Heart left ventricle (tissue), 16 donors: ENCODE measurements around the gene QKI. TPM values are rescaled to one million over a fixed set of nuclear protein-coding genes. Genes with fewer than 3 reads are reported as not detected.
A peak's percentile ranks its signal among the peaks of the same experiment; 100 is the strongest.

Experiments used
- ATAC-seq, 4 donors: fragments of 200-7000 bp; cut with Tn5 transposase; one replicate each; pipeline ENCODE4 v1.9.1; 2020 to 2022; ENCODE audit warnings: moderate library complexity in 4 of 4, mild to moderate bottlenecking in 3 of 4, moderate number of reproducible peaks in 1 of 4
- DNase-seq, 5 donors: peaks; one replicate each; pipeline ENCODE4 v3.0.0-alpha.2; 2020
- H3K27ac ChIP-seq, 12 donors: fragments of 200-600 bp; sonication (generic) in 4 of 12; one replicate each; pipeline versions ENCODE4 v1.5.0 to v1.8.0; 2016 to 2022; ENCODE audit warnings: mild to moderate bottlenecking in 2 of 12
- H3K27me3 ChIP-seq, 9 donors: fragments of 200-600 bp; sonication (generic) in 2 of 9; one replicate each; pipeline versions ENCODE4 v1.5.1 to v1.8.0; 2016 to 2022; ENCODE audit warnings: mild to moderate bottlenecking in 3 of 9
- H3K36me3 ChIP-seq, 9 donors: fragments of 200-600 bp; sonication (generic) in 2 of 9; one replicate each; pipeline versions ENCODE4 v1.5.0 to v1.8.0; 2018 to 2022; ENCODE audit warnings: mild to moderate bottlenecking in 2 of 9
- H3K4me1 ChIP-seq, 12 donors: fragments of 200-600 bp; sonication (generic) in 4 of 12; one replicate each; pipeline versions ENCODE4 v1.5.0 to v1.8.0; 2016 to 2022; ENCODE audit warnings: mild to moderate bottlenecking in 3 of 12
- H3K4me3 ChIP-seq, 12 donors: fragments of 200-600 bp; sonication (generic) in 4 of 12; one replicate each; pipeline versions ENCODE4 v1.5.0 to v1.8.0; 2017 to 2022; ENCODE audit warnings: mild to moderate bottlenecking in 9 of 12, moderate library complexity in 4 of 12
- H3K9me3 ChIP-seq, 12 donors: fragments of 200-600 bp; sonication (generic) in 4 of 12; one replicate each; pipeline versions ENCODE4 v1.5.0 to v1.8.0; 2016 to 2022; ENCODE audit warnings: mild to moderate bottlenecking in 1 of 12
- POLR2A ChIP-seq, 2 donors: fragments of 450-650 bp; IDR thresholded peaks; one replicate each; pipeline ENCODE4 v1.6.1; 2017; ENCODE audit warnings: antibody characterized with exemption in 2 of 2, mild to moderate bottlenecking in 2 of 2, moderate library complexity in 2 of 2
- WGBS, 4 donors: extraction: QIAGEN DNeasy Blood & Tissue Kit in 2 of 4; methylation state at CpG; one replicate each; pipeline versions ENCODE4 v1.1.5 to v1.1.7; 2013 to 2018; 5-methylcytosine and 5-hydroxymethylcytosine counted together
- intact Hi-C, 10 donors: fragments of 100-400 bp; cut with DNase I; formaldehyde crosslinking; loops; one replicate each; pipeline versions ENCODE4 v1.11.1 to v1.14.2; 2022
- polyA plus RNA-seq, 2 donors: library from polyadenylated mRNA; stranded (reverse); fragments of 200-250 nt; gene quantifications; one replicate each; pipeline ENCODE4 v1.2.3, GENCODE V29; 2013
- total RNA-seq, 9 donors: library from RNA; depleted of rRNA in 2 of 9; stranded (reverse); fragments of >200 nt in 2 of 9; fragmentation: NEBNext Ultra II Directional in 3 of 9; extraction: Animal tissue kit (Norgen Biotek cat#: 25700) in 3 of 9; gene quantifications; one replicate each; pipeline versions ENCODE4 v1.1.0 to v1.2.4, GENCODE V29; 2016 to 2023
- TF ChIP-seq, protein P1 (sequence below), 12 donors: fragments of 200-600 bp; sonication (generic) in 4 of 12; IDR thresholded peaks; one replicate each; pipeline versions ENCODE4 v1.5.0 to v1.8.0; 2018 to 2022; ENCODE audit warnings: antibody characterized with exemption in 12 of 12, mild to moderate bottlenecking in 5 of 12
- donor health status: ischemic (EF 13 %, LVEDD 7.1; RV severe dilation, severe dysfunction).
- donor health status: healthy with polysubstance abuse.
- donor health status: DM: no; HTN: yes; CAD: no.
- donor health status: DM: no; HTN: no; CAD: no.
- donor health status: ischemic (EF 25% LVEDD 6.9; RV normal size, moderate dysfunction).
- donor health status: ischemic (EF 25% LVEDD 5.7; RV mildly dilated, moderate dysfunction).
- donor health status: healthy.
- donor health status: DM: yes; HTN: yes; CAD: no.
- donor health status: ischemic (EF 35%, LVEDD 5.7; RV mildly dilated, moderate dysfunction).
- donor health status: nonischemic (EF 11% LVEDD 7.7; RV severe dilation, severe dysfunction).
- donor health status: DM: yes; HTN: yes; CAD: no.
- donor health status: PGD.
- donor health status: ischemic (EF 29% LVEDD 5.4; RV normal size, mild dysfunction).
- donor health status: nonischemic (EF 23%, LVEDD 6.1; RV moderate dilation, normal function).

The QKI gene
- total and polyA plus RNA-seq, 11 donors = 80.2 to 607 (median 474) TPM

DNA sequence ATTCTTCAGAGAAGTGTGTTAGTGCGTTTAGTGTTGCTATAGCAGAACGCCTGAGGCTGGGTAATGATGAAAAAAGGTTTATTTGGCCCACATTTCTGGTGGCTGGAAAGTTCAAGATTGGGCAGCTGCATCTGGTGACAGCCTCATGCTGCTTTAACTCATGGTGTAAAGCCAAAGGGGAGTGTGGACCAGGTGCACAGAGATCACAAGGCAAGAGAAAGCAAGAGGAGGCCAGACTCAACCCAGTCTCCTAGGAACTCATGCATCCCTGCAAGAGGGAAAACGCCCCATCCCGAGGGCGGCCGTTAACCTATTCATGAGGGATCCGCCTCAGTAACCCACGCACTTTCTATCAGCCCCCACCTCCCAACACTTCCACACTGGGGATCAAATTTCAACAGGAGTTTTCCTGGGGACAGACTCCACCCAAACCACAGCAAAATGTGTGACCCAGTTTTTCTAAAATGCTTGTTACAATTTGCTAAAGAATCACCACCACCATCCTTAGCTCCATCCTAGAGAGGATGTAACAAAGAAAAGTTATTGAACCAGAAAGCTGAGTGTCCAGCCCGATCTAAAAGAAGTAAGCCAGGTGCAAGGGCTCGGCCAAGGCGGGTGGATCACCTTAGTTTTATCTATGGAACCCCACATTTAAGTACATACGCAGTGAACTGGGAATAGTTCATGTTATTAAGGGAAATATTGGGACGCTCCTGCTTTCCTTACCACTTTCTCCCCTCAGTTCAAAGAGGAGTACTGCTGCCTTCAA, 164.8 kb downstream of the QKI start:
- ATAC-seq (peak; percentile 22 to 60 (median 48)), DNase-seq (peak in 3 of 5 donors; percentile 24 to 59 (median 25))
- Histone ChIP-seq H3K27ac (peak overlapping the region in 7 of 12 donors; percentile 3 to 60 (median 10)), H3K4me1 (peaks cover 0 to 38% (median 16%) of the 10 kb centered on the region in 12 donors), H3K36me3 (peaks cover 0 to 30% (median 21%) of the 10 kb centered on the region in 9 donors), H3K27me3 (no peaks in the 10 kb centered on the region), H3K9me3 (no peaks in the 10 kb centered on the region), H3K4me3 (no peak overlapping the region)
- intact Hi-C loops = loop anchor here in 4 of 10 donors (5.0 to 10.0 kb wide), 6 partner anchors 152 to 526 kb away; no protein-coding TSS in a partner anchor
- WGBS, 4 donors = 43 to 53% (median 50%) methylated on average over 13 of the region's 13 CpGs
- TF ChIP-seq, protein P1, sequence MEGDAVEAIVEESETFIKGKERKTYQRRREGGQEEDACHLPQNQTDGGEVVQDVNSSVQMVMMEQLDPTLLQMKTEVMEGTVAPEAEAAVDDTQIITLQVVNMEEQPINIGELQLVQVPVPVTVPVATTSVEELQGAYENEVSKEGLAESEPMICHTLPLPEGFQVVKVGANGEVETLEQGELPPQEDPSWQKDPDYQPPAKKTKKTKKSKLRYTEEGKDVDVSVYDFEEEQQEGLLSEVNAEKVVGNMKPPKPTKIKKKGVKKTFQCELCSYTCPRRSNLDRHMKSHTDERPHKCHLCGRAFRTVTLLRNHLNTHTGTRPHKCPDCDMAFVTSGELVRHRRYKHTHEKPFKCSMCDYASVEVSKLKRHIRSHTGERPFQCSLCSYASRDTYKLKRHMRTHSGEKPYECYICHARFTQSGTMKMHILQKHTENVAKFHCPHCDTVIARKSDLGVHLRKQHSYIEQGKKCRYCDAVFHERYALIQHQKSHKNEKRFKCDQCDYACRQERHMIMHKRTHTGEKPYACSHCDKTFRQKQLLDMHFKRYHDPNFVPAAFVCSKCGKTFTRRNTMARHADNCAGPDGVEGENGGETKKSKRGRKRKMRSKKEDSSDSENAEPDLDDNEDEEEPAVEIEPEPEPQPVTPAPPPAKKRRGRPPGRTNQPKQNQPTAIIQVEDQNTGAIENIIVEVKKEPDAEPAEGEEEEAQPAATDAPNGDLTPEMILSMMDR (IDR thresholded peaks at IDR 0.05) = no peak

DNA sequence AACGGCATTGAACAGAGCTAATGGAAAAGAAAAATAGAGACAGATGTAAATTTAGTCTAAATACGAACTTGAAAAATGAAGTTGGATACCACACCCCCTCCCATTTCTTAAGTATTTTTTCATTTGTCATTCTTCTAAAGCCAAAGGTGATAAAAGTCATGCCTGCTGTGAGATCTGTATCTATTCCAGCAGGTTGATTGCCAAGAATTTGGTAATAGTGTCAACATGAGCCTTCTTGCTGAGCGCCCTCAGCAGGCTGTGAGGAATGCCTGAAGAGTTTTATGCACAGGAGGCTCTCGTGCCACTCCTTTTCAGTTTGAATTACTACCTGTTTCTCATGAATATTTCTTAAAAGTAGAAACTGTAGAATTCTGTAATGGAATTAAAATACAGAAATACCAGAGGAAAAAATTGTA, 165.4 kb downstream of the QKI start:
- Histone ChIP-seq H3K36me3 (peaks cover 0 to 24% (median 15%) of the 10 kb centered on the region in 9 donors), H3K4me1 (peaks cover 0 to 38% (median 16%) of the 10 kb centered on the region in 12 donors), H3K27ac (peak overlapping the region in 6 of 12 donors; percentile 3 to 60 (median 32))

DNA sequence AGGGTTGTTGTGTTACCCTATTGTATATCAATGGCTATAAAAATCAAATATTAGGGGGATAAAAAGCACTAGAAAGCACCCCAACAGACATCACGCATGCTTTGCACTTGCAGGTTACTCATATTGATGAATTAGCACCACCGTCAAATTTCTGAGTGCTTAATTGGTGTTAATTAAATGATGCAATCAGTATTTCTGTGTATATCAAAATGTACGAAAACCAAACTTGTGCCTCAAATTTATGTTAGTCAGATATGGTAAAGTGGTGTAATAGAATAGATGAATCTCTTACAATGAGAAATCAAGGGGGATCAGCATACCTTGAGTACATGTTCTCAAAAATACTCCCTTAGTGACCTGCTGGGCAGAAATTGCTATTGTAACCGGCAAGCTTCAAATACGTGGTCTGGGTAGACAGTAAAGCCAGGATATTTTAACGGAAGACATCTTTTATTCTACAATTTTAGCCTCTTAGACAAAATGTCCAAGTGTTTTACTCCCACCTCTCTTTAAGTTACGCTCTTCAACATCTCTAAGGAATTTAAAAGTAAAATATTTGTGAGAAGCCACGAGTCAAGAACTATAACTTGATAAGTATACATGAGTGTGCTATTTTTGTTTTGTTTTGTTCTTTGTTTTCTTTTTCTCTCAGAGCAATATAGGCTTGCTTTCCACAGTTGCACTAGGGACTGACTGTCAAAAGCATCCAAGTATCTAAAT, 166.0 kb downstream of the QKI start:
- intact Hi-C loops = loop anchor here (5.0 to 10.0 kb wide), 11 partner anchors 153 to 527 kb away; no protein-coding TSS in a partner anchor
- ATAC-seq (no peak), DNase-seq (no peak)
- no peak overlapping the region for H3K4me3 ChIP-seq
- no peaks in the 10 kb centered on the region for H3K9me3 ChIP-seq
- no peak for TF ChIP-seq POLR2A (IDR thresholded peaks at IDR 0.05)
- TF ChIP-seq, protein P1 (IDR thresholded peaks at IDR 0.05) = no peak
- H3K27ac ChIP-seq = peak overlapping the region in 6 of 12 donors; percentile 8 to 60 (median 34)
- peaks cover 0 to 18% (median 9%) of the 10 kb centered on the region in 9 donors for H3K36me3 ChIP-seq
- peaks cover under 1 to 44% (median 19%) of the 10 kb centered on the region in 12 donors for H3K4me1 ChIP-seq
- 54 to 55% (median 54%) methylated on average over 8 of the region's 8 CpGs for WGBS, 4 donors
- no peaks in the 10 kb centered on the region for H3K27me3 ChIP-seq

More for the DNA sequence above, 165.4 kb downstream of the QKI start:
- DNase-seq = peak in 1 of 5 donors; percentile 29
- Histone ChIP-seq H3K27me3 (no peaks in the 10 kb centered on the region), H3K9me3 (no peaks in the 10 kb centered on the region), H3K4me3 (no peak overlapping the region)
- intact Hi-C loops = loop anchor here (5.0 to 10.0 kb wide), 13 partner anchors 153 to 527 kb away; no protein-coding TSS in a partner anchor
- ATAC-seq = peak in 3 of 4 donors; percentile 19 to 44 (median 42)
- WGBS, 4 donors = 16 to 24% (median 19%) methylated on average over 4 of the region's 4 CpGs
- TF ChIP-seq, protein P1 (IDR thresholded peaks at IDR 0.05) = peak in 5 of 12 donors; percentile 17 to 32 (median 24)
- TF ChIP-seq POLR2A (IDR thresholded peaks at IDR 0.05) = no peak
